MV-4-11 (cell line): ENCODE results near the gene NOL8.

Experiments
- DNase-seq: peaks from one replicate; lab custom pipeline; 2025; lab: John Stamatoyannopoulos, UW

NOL8 gene

GRCh38 chr9:92312887-92313623 lies 12.1 kb downstream of the NOL8 start:
- no peak for DNase-seq

GRCh38 chr9:92310562-92310961 lies 14.6 kb downstream of the NOL8 start:
- no peak for DNase-seq

GRCh38 chr9:92308893-92309292 lies 16.3 kb downstream of the NOL8 start:
- no peak for DNase-seq

DNA sequence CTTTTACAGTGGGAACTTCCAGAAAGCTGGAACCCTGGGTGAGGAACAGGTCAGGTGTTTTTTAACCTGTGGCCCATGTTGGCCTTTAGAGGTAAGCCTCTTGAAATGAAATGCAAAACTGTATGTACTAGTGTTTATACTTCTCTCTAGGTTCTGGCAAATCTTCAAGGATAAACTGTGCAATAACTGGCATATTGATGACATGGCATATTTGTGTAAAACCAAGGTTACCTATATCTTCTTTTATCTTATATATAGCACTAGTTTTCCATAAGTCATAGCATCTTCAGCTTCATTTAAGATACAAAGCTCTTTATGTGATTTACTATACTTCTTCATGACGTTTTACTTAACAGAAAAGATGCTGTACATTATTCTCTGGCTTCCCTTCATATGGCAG lies 24.2 kb downstream of the NOL8 start:
- no peak for DNase-seq

GRCh38 chr9:92299116-92299515 lies 26.0 kb downstream of the NOL8 start:
- DNase-seq = peak; percentile 9

DNA sequence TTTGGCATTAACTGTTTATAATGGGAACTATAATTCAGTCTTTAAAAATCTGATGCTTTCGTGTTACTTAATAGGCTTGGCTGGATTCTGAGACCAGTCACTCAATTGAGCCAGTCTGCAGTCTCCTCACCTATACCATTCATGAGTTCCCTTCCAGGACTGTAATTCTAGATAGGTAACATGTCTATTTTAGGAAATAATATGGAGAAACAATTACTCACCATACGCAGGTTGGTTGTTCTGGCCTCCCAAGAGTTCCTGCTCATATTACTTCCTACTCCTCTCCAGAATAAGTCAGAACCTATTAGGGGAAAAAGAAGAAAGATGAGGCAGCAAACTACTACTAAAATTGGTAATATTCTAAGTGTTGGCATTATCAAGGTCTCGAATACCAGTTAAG lies 27.1 kb downstream of the NOL8 start:
- no peak for DNase-seq

DNA sequence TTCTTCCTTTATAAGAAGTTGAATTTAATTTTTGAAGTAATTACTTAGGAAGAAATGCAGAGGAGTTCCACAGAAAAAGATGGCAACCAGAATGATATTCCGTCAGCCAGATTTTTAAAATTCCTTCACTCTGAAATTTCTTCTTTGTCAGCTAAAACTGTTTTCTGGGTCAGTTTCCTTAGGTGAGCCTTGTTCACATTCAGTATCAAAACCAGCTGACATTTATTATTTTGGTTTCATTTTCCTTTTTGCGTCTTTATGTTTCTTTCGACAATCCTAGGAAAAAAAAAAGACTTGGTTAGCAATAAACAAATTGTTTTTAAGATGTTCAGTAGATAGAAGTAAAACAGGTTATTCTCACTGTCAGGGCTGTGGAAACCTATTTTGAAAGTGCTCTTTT lies 27.5 kb downstream of the NOL8 start:
- no peak for DNase-seq

DNA sequence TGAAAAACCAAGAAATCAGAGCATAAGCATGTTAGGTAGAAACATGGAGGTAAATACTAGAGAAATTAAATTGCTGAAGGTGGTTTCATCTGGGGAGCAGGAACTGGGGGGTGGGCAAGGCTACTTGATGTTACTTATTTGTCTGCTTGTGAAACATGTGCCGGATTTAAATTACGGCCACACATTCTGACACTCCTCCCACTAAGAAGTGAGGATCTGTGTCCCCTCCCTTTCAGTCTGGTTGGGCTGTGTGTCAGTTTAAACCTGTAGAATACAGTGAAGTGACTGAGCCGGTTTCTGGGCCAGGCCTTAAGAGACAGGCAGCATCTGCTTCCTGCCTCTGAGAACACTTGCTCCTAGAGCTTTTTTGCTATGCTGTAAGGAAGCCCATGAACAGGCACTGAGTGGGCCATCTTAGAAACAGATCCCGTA lies 29.3 kb downstream of the NOL8 start:
- DNase-seq = peak; percentile 49

DNA sequence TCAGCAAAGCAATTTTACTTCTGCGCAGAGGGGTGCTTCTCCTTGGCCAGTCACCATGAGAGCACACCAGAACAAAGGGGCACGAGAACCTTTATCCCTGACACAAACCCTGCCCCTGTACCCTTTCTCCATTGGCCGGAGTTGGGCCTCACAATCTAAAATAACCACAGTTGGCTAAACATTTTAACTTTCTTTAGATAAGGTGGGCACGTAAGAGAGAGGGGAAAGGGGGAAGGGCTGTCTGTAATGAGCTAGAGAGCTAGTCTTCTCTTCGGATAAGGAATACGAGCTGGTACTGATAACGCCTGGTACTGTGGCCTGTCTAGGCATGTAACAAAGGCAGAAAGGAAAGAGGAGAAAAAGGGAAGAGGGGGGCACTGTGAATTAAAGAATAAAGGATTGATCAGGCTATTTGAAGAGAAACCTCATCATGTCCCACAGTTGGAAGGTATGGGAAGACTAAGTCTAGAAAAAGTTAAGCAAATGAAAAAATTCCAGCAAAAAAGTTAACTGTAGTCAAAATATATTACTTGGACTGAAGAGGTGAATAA lies 29.8 kb downstream of the NOL8 start:
- DNase-seq = no peak

DNA sequence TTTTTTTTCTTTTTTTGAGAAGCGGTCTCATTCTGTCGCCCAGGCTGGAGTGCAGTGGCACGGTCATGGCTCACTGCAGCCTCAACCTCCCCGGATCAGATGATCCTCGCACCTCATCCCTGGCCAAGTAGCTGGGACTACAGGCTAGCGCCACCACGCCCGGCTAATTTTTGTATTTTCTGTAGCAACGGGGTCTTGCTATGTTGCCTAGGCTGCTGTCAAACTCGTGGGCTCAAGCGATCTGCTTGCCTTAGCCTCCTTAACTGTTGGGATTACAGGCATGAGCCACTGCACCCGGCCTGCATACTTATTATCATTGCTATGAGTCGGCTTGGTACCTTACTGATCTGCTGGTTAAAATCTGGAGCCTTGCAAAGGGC lies 30.9 kb downstream of the NOL8 start:
- DNase-seq = peak; percentile 45

DNA sequence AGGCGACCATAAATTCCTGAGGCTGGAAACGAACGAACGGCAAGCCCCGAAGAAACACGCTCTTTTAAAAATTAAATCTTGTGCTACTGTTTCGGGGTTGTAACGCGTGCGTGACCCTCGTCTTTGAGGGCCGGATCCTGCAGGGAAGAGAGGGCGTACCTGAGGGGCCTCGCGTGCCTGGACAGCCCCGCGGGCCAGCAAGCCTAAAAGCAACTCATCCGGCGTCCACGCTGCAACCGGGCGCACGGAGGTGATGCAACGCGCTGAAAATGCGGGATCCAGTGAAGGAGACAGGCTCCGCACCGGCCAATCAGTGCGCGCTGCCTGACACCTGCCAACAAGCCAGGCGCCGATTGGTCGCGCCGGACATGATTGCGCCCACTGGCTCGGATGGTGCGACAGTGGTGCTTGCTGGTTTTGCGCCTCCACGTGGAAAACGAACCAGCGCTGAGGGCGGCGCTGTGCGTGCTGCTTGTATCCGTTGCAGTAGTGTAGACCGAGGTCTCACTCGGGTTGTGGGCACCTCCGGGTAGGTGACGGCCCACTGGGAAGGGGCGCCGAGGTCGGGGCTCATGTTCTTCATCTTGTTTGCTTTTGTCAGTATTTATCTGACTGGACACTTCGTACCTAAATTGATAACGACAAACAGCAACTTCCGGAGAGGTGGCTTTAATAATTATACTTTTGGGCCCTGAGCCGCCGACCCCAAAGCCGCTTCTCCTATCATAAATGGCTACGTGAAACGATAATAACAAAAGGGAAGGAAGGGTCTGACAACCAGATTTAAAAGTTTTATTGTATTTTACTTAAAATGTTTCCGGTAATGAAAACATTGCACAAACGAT lies 31.5 kb downstream of the NOL8 start, which contains the start of gene IARS1:
TSS of gene IARS1 (minus strand) at position 246 of the 845 bp plus-strand sequence. CDS start 4,278 bp downstream, outside the sequence.
- DNase-seq = peak; percentile 98

DNA sequence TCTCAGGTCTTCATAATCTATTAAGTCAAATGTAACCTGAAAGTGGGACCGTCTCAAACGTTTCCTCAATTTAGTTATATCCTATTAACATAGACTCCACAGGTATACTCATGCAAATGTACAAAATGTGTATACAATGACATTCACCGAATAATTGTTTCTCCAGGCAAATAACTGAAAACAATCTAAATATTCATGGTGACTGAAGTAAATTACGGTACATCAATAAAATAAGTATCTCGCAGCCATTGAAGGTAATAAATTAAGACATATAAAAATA lies 32.1 kb downstream of the NOL8 start:
- no peak for DNase-seq

- peak; percentile 22 for DNase-seq
These were observed 32.6 kb downstream of the NOL8 start for GRCh38 chr9:92292338-92293074.

DNA sequence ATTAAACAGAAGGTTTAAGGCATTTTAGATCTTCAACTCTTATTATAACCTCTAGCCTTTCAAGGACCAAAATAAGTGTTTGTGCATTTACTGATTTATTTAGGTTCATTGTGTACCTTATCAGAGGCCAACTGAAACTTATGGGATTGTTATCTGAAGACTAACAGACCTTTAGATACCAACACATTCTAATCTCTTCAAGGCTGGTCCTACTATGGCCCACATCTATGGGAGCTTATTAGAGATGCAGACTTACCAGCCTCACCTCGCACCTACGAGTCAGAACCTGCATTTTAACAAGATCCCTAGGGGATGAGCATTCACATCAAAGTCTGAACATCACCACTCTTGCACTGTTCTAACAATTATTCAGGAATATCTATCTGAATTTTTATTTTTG lies 33.6 kb downstream of the NOL8 start:
- no peak for DNase-seq

DNA sequence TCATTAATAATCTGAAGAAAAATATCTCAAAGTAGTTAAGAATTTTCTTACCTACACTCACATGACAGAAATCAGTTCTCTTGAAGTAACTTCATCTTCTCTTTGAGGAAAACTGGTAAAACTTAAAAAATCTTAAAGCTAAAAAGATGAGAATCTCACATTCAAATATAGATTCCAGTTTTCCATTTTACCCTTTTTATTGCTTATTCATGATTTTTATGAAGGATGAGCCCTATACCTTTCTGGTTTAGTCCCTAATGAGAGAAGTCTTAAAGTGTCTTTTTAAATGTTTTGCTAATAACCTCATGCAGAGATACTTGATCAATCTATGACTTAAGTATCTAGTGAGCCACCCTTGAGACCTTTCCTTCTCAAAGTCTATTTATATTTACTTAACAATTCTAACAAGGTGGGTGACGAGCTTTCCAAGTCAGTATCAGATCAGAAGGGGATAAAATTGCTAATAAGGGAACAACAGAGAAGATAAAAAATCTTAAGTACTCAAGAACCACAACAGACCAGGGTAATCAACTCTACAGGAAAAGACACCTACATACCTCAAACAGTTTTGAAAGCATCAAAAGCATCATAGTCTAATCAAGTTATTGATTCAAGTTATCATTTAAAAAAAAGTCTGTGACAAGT lies 34.2 kb downstream of the NOL8 start:
- DNase-seq = no peak

DNA sequence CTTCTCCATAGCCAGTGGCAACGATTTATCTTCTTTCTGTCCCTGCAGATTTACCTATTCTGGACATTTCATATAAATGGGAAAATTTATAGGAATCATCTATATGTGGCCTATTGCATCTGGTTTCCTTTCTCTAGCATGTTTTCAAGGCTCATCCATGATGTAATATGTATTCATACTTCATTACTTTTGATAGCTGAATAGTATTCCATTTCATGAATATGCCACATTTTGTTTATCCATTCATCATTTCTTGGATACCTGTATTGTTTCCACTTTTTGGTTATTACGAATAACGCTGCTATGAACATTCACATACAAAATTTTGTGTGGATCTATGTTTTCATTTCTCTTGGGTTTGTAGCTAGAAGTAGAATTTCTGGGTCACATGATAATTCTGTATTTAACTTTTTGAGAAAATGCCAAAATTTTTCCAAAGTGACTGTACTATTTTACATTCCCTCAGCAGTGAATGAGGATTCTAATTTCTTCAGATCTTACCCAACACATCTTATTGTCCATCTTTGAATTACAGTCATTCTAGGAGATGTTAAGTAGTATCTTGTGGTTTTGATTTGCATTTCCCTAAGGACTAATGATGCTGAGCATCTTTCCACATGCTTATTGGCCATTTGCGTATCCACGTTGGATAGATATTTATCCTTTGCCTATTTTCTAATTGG lies 35.3 kb downstream of the NOL8 start:
- DNase-seq = no peak

GRCh38 chr9:92279302-92279701 lies 45.8 kb downstream of the NOL8 start:
- DNase-seq = no peak

- DNase-seq = no peak
These were observed 47.0 kb downstream of the NOL8 start for GRCh38 chr9:92278110-92278509.

GRCh38 chr9:92276331-92277032 lies 48.7 kb downstream of the NOL8 start:
- peak; percentile 20 for DNase-seq

- no peak for DNase-seq
These were observed 49.6 kb downstream of the NOL8 start for GRCh38 chr9:92275541-92275940.

DNA sequence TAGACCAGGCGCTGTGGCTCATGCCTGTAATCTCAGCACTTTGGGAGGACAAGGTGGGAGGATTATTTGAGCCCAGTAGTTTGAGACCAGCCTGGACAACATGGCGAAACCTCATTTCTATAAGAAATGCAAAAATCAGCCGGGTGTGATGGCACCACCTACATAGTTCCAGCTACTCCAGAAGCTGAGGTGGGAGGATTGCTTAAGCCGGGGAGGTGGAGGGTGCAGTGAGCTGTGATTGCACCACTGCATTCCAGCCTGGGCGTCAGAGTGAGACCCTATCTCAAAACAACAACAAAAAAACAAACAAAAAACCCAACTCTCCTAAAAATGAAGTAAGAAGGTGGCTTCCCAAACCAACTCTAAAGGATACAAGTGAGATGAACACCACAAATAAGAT lies 54.6 kb downstream of the NOL8 start:
- DNase-seq = no peak
